Inflammatory macrophage (primary cell): ENCODE measurements around the gene UBE3A.
"Not testable (repeated sequence)": the region's sequence is repeated elsewhere in the genome, so short reads cannot be mapped to it uniquely, and the experiment has no call there.

Experiments used
- DNase-seq, 2 donors: peaks; one replicate each; pipeline ENCODE4 v3.0.0-alpha.2; 2020 to 2022
- total RNA-seq, 18 experiments: gene quantifications; one replicate each; lab custom pipeline; 2026; ENCODE audit warnings: mixed read lengths in 6 of 18, inconsistent platforms in 2 of 18; lab: John Stamatoyannopoulos, UW

The UBE3A gene
- total RNA-seq, result 115 to 171 (median 150) reads per million in 18 experiments

DNA sequence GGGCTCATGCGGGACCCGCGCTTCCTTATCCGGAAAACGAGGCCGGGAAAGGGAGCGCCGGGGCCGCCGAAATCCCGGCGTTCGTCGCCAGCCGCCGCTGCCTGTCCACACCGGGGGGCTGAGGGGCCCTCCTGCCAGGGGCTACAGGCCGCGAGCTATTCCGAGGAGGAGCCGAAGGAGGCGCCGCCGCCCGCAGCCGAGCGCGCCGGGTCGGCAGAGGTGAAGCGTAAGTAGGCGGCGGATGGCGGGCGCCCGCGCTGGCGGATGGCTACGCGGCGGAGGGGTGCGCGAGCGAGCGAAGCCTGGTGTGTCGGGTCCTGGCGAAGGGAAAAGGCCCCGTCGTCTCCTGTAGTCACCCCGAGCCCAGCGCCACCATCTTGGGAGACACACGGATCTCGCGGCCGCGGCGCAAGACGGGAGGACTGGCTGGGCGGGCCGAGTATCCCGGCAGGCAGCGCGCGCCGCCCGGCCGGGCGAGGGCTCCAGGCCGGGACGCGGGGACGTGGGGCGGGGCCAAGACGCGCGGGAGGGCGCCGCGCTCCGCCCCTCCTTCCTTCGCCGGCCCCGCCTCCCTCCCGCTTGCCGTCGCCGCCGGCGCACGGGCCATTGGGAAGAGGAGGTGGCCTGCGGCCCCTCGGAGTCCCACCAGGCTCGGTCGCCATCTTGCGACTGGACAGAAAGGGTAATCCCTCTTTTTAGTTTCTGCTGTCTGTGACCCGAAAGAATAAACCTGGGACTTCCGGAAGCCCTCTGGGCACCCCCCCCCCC, at the start of gene UBE3A:
Gene UBE3A (minus strand): TSS at position 424 of the 768 bp plus-strand sequence. CDS start 29,917 bp downstream, outside the sequence.
- DNase-seq, result peak; percentile 93 to 96

DNA sequence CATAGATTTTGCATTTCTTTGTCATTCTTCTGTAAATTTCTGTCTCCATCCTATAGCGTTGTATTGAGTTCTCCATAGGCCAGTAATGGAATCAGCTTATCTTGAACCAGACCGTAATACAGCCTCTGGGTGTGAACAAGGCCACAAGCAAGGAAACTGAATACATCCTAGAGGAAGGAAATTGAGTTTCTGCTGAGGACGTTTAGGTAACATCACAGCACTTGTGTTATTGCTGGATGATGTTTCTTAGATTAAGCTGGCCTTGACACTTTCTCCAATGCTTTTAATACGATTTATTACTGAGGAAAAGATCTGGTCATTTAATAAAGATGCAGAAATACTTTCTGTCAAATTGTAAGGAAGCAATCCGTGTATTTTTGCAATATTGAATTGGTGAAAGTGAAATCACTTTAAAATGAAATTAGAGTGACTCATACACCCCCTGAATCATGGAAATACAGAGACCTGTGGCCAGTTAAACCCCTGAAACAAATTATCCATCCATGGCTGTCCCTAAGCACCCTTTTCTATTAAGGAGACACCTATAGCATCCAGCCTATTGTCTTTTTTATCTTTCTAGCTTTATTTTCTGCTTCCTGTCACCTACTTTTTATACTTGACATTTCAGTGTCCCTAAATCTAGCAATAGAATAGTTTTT, 48.5 kb upstream of the UBE3A start:
- no peak for DNase-seq

DNA sequence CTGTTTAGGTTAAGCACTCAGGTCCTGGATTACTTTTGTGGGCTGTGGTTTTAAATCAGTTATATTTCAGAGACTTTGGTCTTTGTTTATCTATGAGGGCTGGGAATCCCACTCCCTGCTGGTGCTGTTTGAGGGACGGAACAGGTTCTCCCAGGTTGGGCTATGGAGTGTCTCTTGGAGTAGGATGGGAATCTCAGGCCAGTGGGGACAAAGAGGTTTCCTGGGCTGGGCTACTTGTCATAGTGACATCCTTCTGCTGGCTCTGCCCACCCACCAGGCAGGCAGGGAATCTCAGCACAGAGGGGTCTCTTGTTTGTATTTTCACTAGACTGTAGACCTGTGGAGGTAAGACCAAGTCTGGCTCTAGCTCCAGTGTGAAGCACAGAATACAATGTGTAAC, 47.2 kb upstream of the UBE3A start:
- no peak for DNase-seq

DNA sequence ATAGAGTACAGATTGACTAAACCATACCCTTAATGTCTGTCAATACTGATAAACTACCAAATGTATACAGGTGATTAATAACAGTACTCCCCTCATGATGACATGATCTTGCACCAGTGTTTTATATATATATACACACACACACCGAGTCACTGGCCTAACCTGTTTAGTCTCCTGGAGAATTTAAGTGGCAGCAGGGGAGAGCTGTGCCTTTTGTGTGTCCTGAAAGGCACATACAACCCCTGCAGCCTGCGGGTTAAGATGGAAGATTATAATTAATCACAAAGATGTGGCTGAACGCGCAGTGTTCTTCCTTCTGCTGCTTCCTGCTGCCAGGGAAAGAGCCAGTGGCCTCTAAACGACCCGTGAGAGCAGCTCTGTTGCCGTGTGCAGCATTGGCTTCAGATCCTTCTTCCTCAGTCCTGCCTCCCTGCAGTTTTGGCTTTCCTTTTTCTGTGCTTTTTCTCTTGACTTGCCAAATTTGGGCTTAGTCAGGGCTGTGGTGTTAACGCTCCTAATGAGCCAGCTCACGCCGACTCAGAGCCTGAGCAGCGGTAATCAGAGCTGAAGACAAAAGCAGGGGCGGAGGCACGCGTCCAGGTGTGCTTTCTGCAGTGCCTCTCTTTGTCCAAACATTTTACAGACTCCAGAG, 42.5 kb upstream of the UBE3A start:
- DNase-seq, result no peak

DNA sequence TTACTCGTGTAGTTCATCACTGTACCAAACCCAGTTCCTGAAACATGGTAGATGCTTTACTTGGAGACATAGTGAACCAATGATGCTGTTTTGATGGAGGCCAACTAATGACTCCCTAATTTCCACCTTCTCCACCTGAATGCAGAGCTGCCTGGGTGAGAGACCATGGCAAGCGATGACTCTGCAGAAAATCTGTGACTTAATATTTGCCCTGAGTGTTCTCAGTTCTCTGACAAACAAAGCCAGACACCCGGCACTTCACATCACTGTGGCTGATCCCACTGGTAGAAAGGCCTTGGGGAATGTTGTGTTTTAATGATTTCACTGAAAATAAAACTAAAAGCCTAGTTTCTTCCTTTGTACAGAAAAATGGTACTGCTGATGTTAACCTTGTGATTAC, 39.5 kb upstream of the UBE3A start:
- no peak for DNase-seq

DNA sequence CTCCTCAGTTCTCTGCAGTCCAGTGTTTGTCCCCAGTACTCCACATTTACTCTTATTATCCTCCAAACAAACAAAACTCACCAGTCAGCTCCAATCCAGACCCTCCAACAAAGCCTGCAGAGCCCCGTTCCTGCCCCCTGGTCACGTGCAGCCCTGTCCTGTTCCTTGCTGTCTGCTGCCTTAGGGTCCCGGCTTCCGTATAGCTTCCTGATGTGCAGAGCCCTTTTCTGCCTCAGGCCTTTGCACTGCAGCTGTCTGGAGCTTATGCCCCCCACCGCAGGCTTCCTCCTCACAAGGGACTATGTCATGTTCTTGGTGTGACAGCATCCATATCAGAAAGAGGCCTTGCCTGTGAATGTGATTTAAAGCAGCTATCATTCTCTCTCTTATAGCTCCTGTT, 39.0 kb upstream of the UBE3A start:
- DNase-seq, result no peak

DNA sequence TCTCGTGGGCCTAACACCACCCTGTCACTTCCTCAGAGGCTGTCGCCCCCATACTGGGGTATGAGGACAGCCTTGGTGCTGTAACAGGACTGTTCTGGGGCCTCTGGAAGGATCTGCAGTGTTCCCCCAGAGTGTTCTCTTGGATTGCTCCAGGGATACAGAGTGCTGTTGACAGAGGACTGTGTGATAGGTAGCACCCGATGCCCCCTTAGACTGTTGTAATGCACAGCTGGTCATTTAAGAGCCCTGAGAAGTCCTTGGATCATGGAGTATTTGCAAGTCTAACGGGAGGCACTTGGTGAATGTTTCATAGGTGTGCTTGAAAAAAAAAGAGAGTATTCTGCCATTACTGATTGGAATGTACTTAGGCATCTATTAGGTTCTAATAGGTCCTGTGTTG, 35.4 kb upstream of the UBE3A start:
- no peak for DNase-seq

DNA sequence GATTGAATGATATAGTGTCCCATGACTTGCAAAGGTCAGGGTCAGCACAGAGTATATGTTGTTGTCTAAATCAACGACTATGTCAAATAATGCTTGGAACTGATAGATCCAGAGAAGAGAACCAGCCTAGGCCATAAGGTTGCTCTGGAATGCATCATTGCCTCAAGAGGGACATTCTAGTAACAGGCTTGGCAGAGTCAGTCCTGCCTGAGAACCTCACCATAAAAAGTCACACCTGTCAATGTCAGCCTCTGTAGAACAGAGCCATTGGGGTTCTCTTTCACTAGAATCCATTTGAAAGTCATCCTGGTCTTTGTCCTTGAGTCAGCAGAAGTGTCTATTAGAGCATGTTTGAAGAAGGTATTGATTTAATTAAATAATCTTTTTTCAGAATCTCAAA, 31.4 kb upstream of the UBE3A start:
- DNase-seq, result no peak

DNA sequence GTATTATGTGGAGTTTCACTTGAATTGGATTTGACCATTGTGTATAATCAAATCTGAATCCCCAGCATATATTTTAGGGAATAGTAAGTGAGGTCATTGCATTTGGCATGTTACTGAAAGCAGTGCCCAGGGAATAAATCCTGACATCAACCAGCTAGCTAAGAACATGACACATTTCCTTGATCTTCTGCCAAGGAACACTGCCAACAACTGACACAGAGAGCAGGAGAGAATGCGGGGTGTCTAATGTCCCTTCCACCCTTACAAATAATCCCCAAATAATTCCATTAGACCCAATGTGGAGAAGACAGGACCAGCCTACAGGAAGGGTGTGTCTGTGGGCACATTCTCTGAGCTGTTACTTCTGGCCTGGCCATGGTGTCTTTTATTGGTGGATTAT, 30.6 kb upstream of the UBE3A start:
- no peak for DNase-seq

DNA sequence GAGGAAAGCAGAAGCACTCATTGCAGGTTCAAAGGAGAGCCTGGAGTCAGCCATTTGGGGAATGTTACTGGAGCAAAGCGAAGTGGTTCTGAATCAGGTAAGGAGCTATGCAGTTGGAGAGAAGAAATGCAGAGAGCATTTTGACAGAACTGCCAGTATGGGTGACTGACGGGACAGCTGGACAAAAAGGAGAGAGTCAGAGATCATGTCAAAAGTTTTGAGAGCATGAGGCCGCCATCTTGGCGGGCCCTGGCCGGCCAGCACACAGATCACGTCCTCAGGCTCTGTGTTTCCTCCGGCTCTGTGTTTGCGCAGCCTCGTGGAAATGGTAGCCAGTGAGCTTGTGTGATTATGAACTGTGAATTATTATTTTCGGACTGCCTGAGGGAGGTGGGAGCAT, 29.8 kb upstream of the UBE3A start:
- DNase-seq, result no peak

DNA sequence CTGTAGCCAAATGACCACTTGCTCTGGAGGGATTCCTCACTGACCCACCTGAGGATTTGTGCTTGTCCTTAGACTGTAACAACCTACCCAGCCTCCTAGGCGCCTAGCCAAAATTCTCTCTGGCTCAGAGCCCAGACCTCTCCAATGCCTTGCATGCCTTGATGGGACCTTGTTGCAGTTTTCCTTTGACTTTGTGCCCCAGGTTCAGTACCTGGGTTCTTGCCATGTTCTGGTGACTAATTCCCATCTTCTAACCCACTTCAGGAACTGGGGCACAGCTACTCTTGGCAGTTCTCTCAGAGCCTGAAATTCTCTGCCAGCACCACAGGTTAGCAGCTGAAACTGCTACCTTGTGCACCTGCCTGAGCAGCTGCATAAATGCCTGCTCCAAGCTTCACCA, 27.0 kb upstream of the UBE3A start:
- no peak for DNase-seq

DNA sequence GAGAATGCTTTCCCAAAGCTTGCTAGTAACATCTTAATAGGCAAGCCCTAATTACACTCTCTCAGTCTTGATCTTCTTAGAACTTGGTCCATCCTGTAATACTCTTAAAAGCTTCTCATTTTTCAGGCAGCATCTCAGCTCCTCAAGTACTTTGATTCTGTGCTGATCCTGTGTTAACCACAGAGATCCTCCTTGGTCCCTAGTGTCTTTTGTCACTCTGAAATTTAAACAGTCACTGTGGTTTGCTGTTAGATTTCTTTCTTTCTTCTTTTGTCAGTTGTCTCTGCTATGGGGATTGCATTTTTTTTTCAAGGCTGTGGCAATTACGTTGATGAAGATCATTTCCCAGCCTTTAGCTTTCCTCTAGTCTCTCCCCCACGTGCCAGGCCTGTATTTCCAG, 26.0 kb upstream of the UBE3A start:
- no peak for DNase-seq

DNA sequence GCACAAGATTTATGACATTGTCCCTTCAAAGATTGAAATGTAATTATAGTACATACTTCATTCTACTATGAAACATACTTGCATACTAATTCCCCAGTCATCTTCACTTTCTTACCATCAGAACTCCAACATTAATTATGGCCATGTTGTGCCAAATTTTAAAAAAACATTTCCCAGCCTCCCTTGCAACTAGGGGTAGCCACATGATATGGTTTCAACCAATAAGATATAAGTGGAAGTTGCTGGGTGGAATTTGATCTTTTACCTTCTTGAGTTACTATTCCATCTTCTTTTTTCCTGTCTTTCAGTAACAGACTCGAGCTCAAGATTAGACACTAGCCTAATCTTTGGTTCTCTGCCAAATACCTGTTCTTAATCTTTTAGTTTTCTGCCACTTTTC, 25.6 kb upstream of the UBE3A start:
- DNase-seq, result no peak

DNA sequence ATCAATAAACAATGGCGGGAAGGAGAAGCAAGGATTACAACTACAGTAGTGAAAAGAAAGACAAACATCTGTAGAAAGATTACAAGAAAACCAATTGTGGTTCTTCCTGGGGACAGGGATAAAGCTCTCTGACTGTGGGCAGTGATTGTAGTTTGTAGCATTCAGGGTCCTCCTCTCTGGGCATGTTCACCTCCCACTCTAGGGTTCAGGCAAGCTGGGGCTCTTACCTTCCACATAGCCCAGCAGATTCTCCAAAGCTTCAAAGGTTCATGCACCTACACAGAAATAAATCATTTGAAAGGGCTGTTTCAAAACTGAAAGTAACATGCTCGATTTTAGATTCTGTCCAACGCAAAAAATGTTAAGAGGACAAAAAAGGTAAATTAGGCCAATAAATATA, 17.4 kb upstream of the UBE3A start:
- no peak for DNase-seq

DNA sequence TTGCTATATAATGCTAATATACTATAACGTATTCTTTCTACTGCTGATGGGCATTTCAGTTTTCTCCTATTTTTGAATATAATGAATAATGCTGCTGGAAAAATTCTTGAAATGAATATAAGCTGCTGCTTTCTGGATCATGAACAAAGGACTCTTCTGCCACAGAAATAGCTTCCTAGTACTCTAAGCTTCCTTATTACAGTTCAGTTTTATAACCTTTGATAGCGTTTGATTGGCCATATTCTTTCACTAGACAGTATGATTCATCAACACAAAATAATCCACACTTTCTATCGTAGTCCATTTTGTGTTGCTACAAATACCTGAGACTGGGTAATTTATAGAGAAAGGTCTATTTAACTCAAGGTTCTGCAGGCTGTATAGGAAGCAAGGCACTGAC, 16.4 kb upstream of the UBE3A start:
- no peak for DNase-seq

DNA sequence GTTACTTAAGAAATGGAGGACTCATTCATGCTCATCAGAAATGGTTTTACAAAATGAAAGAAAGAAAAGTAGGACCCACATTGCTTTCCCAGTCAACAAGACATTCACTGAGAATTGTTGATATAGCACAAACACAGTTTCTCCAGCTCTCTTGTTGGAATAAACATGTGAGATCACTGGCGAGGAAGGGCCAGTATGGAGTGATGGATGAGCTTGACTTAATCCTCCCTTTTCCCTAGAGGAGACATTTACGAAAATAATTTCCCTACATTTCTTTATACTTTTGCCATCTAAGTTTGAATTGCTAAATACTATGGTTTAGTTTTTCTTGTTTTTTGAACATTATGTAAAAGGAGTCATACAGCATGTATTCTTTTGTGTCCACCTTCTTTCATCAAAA, 15.9 kb upstream of the UBE3A start:
- DNase-seq, result no peak

DNA sequence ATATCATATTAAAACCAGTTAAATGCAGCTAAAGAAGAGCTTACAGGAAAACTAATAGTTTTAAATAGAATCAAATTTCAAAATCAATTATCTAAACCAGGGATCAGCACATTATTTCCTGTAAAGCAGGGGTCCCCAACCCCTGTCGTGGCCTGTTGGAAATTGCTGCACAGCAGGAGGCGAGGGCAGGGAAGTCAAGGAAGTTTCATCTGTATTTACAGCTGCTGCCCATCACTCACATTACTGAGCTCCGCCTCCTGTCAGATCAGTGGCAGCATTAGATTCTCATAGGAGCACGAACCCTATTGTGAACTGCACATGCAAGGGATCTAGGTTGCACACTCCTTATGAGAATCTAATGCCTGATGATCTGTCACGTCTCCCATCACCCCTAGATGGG, 14.4 kb upstream of the UBE3A start:
- DNase-seq, result not testable (repeated sequence)

DNA sequence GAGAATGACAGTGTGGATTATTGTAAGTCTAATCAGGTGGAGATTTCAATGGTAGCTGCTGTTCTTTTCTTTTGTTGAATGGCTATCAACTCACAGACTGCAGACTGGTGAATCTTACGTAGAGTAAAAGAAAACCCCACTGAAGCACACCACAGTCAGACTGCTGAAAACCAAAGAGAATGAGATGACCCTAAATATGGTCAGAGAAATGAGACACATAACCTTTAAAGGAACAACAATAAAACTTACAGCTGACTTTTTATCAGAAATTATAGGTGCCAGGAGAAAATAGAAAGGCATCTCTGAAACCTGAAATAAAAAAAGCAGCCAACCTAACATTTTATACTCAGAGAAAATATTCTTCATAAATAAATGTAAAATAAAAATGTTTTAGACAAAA, 12.7 kb upstream of the UBE3A start:
- DNase-seq, result no peak

DNA sequence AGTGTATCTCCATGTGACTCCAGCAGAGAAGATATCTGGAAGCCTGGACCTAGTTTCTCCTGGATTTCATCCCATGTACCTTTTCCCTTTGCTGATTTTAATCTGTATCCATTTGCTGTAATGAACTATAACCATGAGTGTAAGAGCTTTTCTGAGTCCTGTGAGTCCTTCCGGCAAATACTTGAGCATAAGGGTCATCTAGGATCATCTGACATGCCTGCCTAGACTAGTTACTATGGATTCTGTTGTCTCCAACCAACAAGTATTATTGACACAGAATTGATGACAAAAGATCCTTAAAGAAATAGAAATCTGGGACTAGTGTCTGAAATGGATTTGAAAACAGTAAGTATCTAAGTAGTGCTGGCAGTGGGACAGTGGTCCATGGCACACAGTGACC, 11.3 kb upstream of the UBE3A start:
- DNase-seq, result no peak

DNA sequence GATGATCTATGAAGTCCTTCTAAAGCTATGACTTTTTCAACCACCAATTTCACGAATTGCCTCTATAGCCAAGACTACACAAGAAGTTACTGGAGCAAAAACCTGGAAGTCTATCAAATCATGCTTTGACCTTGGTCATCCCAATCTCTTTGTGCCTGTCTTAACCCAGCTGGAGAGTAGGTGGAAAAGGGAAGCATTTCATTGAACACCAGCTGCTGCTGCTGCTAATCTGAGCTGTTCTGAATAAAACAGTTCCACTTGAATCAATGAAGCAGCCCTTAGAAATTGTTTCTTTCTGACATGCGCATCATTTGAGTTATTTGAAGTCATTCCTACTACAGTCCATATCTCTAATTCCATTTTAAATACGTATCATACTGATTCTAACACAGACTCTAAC, 7.3 kb upstream of the UBE3A start:
- DNase-seq, result no peak

DNA sequence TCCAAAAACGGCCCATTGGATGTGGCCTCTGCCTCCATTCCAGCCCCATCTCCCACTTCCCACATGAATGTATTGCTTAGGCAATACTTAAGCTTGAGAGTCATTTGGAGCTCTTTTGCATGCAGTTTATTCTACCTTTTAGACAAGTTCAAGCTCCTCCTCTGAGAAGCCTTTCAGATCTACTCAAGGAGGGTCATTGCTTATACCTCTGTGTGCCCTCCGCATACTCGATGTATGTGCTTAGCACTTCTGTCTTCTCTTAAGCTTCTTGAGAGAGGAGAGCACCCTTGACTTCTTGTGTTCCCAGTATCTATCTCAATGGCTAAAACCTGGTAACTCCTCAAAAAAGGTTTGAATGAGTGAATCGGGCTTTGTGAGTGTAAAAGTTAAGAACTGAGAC, 6.6 kb upstream of the UBE3A start:
- DNase-seq, result no peak

DNA sequence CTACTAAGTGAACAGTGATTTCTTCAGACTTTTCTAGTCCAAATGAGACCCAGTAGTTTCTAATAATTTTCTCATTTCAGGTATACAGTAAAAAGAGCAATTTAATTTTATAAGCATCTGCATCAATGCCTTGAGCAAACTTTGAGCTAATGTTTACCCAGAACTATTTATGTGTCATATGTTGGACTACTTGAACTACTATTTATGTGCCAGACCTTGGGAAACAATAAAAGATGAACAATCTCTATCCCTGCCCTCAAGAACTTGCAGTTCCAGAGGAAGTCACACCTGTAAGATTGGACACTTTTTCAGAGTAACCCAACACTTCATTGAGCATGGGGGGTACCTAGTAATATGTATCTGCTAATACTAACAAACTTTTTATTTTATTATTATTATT, 2.3 kb upstream of the UBE3A start:
- no peak for DNase-seq

DNA sequence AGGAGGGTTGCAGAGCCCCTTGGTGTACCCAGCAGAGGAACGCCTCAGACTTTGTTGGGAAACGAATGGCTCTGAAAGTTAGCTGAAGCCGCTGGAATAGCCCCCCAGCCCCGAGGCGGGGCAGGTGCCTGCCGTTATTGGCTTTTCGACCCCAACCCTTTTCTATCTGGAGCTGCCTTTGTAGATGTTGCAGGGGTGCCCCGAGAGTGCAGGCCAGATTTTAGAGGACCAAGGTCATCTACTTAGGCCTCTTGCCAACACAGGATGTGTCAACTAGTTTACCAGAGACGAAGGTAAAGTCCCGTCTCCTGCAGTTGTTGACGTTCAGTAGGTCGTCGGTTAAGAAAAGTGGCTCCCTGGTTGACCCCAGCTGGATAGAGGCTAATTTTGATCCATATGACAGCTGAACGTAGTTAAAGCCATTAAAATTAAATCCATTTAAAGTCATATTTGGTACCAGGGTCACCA, 579 bp upstream of the UBE3A start:
- DNase-seq, result peak in 1 of 2 donors; percentile 1
